ENCODE results near the gene FAM13A. TPM values are rescaled to one million over a fixed set of nuclear protein-coding genes. Genes with fewer than 3 reads are reported as not detected.

Gene FAM13A
- total and polyA plus RNA-seq, 8 donors: 15.7 to 56.4 (median 38.1) TPM

- Histone ChIP-seq H3K4me3 (no peak overlapping the region), H3K36me3 (peaks cover 0 to 6% (median 0%) of the 10 kb centered on the region in 3 donors), H3K9me3 (no peaks in the 10 kb centered on the region), H3K27me3 (no peaks in the 10 kb centered on the region), H3K27ac (no peak overlapping the region), H3K4me1 (no peaks in the 10 kb centered on the region)
- ATAC-seq (no peak), DNase-seq (no peak), FAIRE-seq (no peak)
- TF ChIP-seq CTCF (IDR thresholded peaks at IDR 0.05): no peak
- intact Hi-C loops (cut with DNase I): no loop called here
- WGBS, 2 donors: 59 to 64% methylated on average over 3 of the region's 3 CpGs
Observed at GRCh38 chr4:88693792-88694191, 363.2 kb downstream of the FAM13A start.

GRCh38 chr4:88690355-88690754 lies 366.6 kb downstream of the FAM13A start:
- ATAC-seq (peak in 2 of 4 donors; percentile 52 to 77), FAIRE-seq (no peak), DNase-seq (no peak)
- no peak for TF ChIP-seq CTCF (IDR thresholded peaks at IDR 0.05)
- intact Hi-C loops (cut with DNase I): no loop called here
- Histone ChIP-seq H3K9me3 (no peaks in the 10 kb centered on the region), H3K36me3 (peaks cover 0 to 6% (median 0%) of the 10 kb centered on the region in 3 donors), H3K4me3 (no peak overlapping the region), H3K27ac (no peak overlapping the region), H3K27me3 (no peaks in the 10 kb centered on the region), H3K4me1 (no peaks in the 10 kb centered on the region)
- 97 to 99% methylated on average over 3 of the region's 3 CpGs for WGBS, 2 donors

GRCh38 chr4:88681209-88681608 lies 375.8 kb downstream of the FAM13A start:
- DNase-seq: no peak
- intact Hi-C loops (cut with DNase I): no loop called here
- Histone ChIP-seq H3K27ac (no peak overlapping the region), H3K4me3 (no peak overlapping the region), H3K27me3 (no peaks in the 10 kb centered on the region), H3K4me1 (no peaks in the 10 kb centered on the region), H3K36me3 (peaks cover 0 to 29% (median 7%) of the 10 kb centered on the region in 3 donors), H3K9me3 (no peaks in the 10 kb centered on the region)
- no peak for ATAC-seq
- 93 to 95% methylated on average over 5 of the region's 5 CpGs for WGBS, 2 donors
- no peak for FAIRE-seq
- TF ChIP-seq CTCF (IDR thresholded peaks at IDR 0.05): no peak

Other genes with a start within 250 kb of the FAM13A start
- 1 to 10 TPM; 2.7 to 4.7 (median 2.9) TPM for gene TIGD2, start 54.3 kb upstream of the FAM13A start, total RNA-seq
- gene TIGD2, start 54.3 kb upstream of the FAM13A start, polyA plus RNA-seq: 1 to 10 TPM; 1.7 to 2.4 TPM